ENCODE measurements around the gene EPHA8. TPM values are rescaled to one million over a fixed set of nuclear protein-coding genes. Genes with fewer than 3 reads are reported as not detected.

The EPHA8 gene
- total RNA-seq, 3 donors from 2014 or later (not counting 1 experiment from before 2014, with no cell fraction given), result not detected

DNA sequence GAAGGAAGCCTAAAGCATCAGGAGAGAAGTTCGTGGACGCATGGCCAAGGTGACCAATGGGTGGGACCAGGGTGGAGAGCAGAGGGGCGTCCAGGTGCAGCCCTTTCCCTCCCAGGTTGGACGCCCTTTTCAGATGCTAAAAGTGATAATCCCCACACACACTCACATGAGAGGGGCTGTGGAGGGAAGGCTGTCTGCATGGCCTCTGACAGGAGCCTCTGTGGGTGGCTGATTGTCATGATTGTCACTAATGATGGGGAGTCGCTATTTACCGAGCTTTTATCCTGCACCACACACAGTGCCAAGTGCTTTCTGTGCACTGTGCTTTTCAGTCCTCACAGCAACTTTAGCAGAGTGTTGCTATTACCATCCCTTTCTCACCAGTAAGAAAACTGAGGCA, 46.0 kb downstream of the EPHA8 start:
- H3K27ac Mint-ChIP-seq, result no peak overlapping the region
- H3K9me3 Mint-ChIP-seq, result no peaks in the 10 kb centered on the region
- Histone ChIP-seq H3K27me3 (ENCODE audit: control insufficient read depth, insufficient read depth, low read length) (peaks cover 3% of the 10 kb centered on the region), H3K27ac (ENCODE audit: low read length) (no peak overlapping the region), H3K36me3 (ENCODE audit: control insufficient read depth, insufficient read depth, low read length) (no peaks in the 10 kb centered on the region), H3K9me3 (ENCODE audit: control insufficient read depth, insufficient read depth, low read length) (no peaks in the 10 kb centered on the region), H3K4me1 (ENCODE audit: control insufficient read depth, insufficient read depth, low read length) (no peaks in the 10 kb centered on the region), H3K4me3 (ENCODE audit: low read length) (no peak overlapping the region)
- intact Hi-C loops (cut with micrococcal nuclease), result no loop called here
- H3K4me3 Mint-ChIP-seq, result no peak overlapping the region
- WGBS (ENCODE audit: insufficient coverage), result 53% methylated on average over 3 of the region's 6 CpGs
- TF ChIP-seq CTCF (IDR thresholded peaks at IDR 0.05), result no peak
- no peaks in the 10 kb centered on the region for H3K36me3 Mint-ChIP-seq
- peaks cover 34 to 64% of the 10 kb centered on the region in 2 donors for H3K27me3 Mint-ChIP-seq (ENCODE audit: low read depth in 2 of 2)
- no peaks in the 10 kb centered on the region for H3K4me1 Mint-ChIP-seq
- DNase-seq, result no peak
- ATAC-seq, result no peak

DNA sequence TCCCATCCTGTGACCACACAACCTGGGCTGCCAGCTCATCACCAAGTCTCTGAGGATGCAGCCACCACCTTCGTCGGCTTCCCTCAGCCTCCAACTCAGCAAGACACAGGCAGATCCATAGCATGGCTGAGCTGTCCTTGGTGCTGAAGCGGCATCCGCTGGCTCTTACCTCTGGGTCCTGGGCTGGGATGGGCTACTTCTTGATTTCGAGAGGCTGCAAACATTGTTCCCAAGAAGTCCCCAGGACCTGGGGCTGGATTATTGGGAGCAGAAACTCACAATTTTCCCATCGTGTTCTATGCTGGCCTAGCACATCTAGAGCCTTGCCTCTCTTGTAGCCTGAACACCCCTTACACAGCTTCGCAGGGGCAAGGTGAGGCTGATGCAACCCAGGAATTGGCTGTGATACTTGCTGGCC, 48.2 kb downstream of the EPHA8 start:
- Mint-ChIP-seq H3K36me3 (no peaks in the 10 kb centered on the region), H3K9me3 (no peaks in the 10 kb centered on the region), H3K4me1 (no peaks in the 10 kb centered on the region), H3K27ac (no peak overlapping the region), H3K27me3 (ENCODE audit: low read depth in 2 of 2) (peaks cover 31 to 46% of the 10 kb centered on the region in 2 donors), H3K4me3 (no peak overlapping the region)
- no peaks in the 10 kb centered on the region for H3K4me1 ChIP-seq (ENCODE audit: control insufficient read depth, insufficient read depth, low read length)
- 31% methylated on average over 7 of the region's 7 CpGs for WGBS (ENCODE audit: insufficient coverage)
- intact Hi-C loops (cut with micrococcal nuclease), result no loop called here
- peak in 1 of 2 donors; percentile 19 for DNase-seq
- H3K9me3 ChIP-seq (ENCODE audit: control insufficient read depth, insufficient read depth, low read length), result no peaks in the 10 kb centered on the region
- H3K27ac ChIP-seq (ENCODE audit: low read length), result no peak overlapping the region
- H3K36me3 ChIP-seq (ENCODE audit: control insufficient read depth, insufficient read depth, low read length), result no peaks in the 10 kb centered on the region
- no peak for ATAC-seq
- no peak overlapping the region for H3K4me3 ChIP-seq (ENCODE audit: low read length)
- TF ChIP-seq CTCF (IDR thresholded peaks at IDR 0.05), result no peak
- H3K27me3 ChIP-seq (ENCODE audit: control insufficient read depth, insufficient read depth, low read length), result no peaks in the 10 kb centered on the region

DNA sequence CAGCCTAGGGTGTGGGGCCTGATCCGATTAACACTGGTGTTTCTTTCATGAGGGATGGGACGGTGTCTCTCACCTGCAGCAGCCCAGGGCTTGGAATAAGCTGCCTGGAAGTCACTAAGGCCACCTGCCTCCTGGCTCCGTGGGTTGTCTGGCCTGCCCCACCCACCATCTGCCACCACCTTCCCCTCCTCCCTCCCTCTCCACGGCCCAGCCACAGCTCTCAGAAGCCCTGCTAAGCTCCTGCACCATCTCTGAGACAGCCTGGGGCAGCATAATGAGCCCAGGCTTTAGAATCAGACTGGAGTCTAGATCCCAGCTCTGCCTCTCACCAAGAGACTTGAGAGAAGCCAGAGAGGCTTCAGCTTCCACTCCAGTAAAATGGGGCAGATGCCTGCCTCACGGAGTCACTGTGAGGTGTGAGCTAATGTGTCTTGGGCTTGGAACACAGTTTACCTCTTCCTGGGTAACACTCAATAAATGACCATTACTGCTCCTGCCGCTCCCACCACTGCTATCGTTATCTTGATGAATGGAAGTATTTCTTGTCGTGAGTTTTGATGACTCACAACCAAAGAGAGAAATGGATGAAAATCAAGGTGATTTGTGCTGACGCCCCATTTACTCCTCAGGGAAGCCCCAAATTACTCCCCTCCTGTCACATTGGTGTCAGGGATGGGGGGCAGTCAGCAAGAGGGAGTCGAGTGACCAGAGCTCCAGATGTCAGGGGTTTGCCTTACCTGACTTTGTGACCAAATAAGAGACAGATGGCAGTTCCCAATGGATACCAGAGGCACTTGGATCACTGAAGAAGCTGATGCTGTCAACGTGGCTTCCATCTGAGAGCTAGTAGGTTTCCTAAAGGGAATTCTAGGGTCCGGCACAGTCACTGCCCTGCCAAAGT, 49.6 kb downstream of the EPHA8 start:
- intact Hi-C loops (cut with micrococcal nuclease), result no loop called here
- no peak overlapping the region for H3K27ac Mint-ChIP-seq
- H3K36me3 Mint-ChIP-seq, result no peaks in the 10 kb centered on the region
- no peaks in the 10 kb centered on the region for H3K4me1 ChIP-seq (ENCODE audit: control insufficient read depth, insufficient read depth, low read length)
- H3K27me3 Mint-ChIP-seq (ENCODE audit: low read depth in 2 of 2), result peaks cover 26 to 34% of the 10 kb centered on the region in 2 donors
- no peak overlapping the region for H3K4me3 ChIP-seq (ENCODE audit: low read length)
- H3K27ac ChIP-seq (ENCODE audit: low read length), result no peak overlapping the region
- H3K27me3 ChIP-seq (ENCODE audit: control insufficient read depth, insufficient read depth, low read length), result no peaks in the 10 kb centered on the region
- no peaks in the 10 kb centered on the region for H3K9me3 Mint-ChIP-seq
- no peak for DNase-seq
- H3K4me3 Mint-ChIP-seq, result no peak overlapping the region
- no peaks in the 10 kb centered on the region for H3K4me1 Mint-ChIP-seq
- ATAC-seq, result no peak
- no peak for TF ChIP-seq CTCF (IDR thresholded peaks at IDR 0.05)
- H3K36me3 ChIP-seq (ENCODE audit: control insufficient read depth, insufficient read depth, low read length), result no peaks in the 10 kb centered on the region
- H3K9me3 ChIP-seq (ENCODE audit: control insufficient read depth, insufficient read depth, low read length), result no peaks in the 10 kb centered on the region
- WGBS (ENCODE audit: insufficient coverage), result 50% methylated on average over 12 of the region's 12 CpGs
